Neural crest cell (in vitro differentiated cells): ENCODE data around the gene RERE. TPM values are rescaled to one million over a fixed set of nuclear protein-coding genes. Genes with fewer than 3 reads are reported as not detected.

Experiments used
- DNase-seq: peaks from one replicate; pipeline ENCODE4 v3.0.0; 2021; ENCODE audit warnings: low read depth, mixed read lengths, low spot score
- H3K27ac Mint-ChIP-seq: one replicate; pipeline ENCODE4 v1.8.0; 2021; ENCODE audit warnings: mild to moderate bottlenecking, mixed read lengths; ENCODE audit not compliant: unreplicated experiment
- H3K27me3 Mint-ChIP-seq: 2 replicates; pipeline ENCODE4 v1.8.0; 2021; ENCODE audit warnings: low read depth, mild to moderate bottlenecking, mixed read lengths
- H3K36me3 Mint-ChIP-seq: 2 replicates; pipeline ENCODE4 v1.8.0; 2021; ENCODE audit warnings: low read depth, mild to moderate bottlenecking, mixed read lengths
- H3K4me1 Mint-ChIP-seq: 2 replicates; pipeline ENCODE4 v1.8.0; 2021; ENCODE audit warnings: mixed read lengths
- H3K4me3 Mint-ChIP-seq: one replicate; pipeline ENCODE4 v1.8.0; 2021; ENCODE audit warnings: mild to moderate bottlenecking, mixed read lengths
- H3K9me3 Mint-ChIP-seq: 2 replicates; pipeline ENCODE4 v1.8.0; 2021; ENCODE audit warnings: mixed read lengths
- total RNA-seq: library from RNA; stranded (reverse); gene quantifications from 2 replicates; pipeline ENCODE4 v1.2.1, GENCODE V29; 2021
- TF ChIP-seq, protein P1 (sequence below): fragments of 200-600 bp; sonication (generic); conservative IDR thresholded peaks from 2 replicates; pipeline ENCODE4 v1.5.0; 2021; ENCODE audit warnings: antibody characterized with exemption, mild to moderate bottlenecking

RERE gene
- total RNA-seq, 1 donor from 2014 or later, result 122 TPM

DNA sequence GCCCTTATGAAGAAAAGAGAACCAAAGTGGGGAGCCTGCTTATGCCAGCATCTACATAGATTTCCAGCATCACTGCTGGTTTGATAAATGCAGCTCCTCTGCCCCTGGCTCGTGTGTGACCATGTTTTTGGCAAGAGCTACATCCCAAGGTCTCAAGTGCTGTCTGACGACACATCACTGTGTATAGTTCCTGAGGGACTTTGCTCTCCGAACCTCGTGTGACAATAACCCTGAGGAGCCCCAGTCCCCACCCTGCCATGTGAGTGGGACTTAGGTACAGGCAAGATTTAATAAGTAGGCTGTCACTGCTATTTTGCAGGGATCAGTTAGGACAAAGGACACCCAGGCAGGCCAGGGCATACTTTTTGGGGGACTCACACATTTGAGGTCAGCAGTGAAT, 28.8 kb upstream of the RERE start:
- Mint-ChIP-seq H3K27me3 (no peaks in the 10 kb centered on the region), H3K36me3 (no peaks in the 10 kb centered on the region), H3K9me3 (no peaks in the 10 kb centered on the region), H3K4me1 (peaks cover 10% of the 10 kb centered on the region), H3K27ac (no peak overlapping the region), H3K4me3 (no peak overlapping the region)
- no peak for DNase-seq
- TF ChIP-seq, protein P1, sequence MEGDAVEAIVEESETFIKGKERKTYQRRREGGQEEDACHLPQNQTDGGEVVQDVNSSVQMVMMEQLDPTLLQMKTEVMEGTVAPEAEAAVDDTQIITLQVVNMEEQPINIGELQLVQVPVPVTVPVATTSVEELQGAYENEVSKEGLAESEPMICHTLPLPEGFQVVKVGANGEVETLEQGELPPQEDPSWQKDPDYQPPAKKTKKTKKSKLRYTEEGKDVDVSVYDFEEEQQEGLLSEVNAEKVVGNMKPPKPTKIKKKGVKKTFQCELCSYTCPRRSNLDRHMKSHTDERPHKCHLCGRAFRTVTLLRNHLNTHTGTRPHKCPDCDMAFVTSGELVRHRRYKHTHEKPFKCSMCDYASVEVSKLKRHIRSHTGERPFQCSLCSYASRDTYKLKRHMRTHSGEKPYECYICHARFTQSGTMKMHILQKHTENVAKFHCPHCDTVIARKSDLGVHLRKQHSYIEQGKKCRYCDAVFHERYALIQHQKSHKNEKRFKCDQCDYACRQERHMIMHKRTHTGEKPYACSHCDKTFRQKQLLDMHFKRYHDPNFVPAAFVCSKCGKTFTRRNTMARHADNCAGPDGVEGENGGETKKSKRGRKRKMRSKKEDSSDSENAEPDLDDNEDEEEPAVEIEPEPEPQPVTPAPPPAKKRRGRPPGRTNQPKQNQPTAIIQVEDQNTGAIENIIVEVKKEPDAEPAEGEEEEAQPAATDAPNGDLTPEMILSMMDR, result no peak

DNA sequence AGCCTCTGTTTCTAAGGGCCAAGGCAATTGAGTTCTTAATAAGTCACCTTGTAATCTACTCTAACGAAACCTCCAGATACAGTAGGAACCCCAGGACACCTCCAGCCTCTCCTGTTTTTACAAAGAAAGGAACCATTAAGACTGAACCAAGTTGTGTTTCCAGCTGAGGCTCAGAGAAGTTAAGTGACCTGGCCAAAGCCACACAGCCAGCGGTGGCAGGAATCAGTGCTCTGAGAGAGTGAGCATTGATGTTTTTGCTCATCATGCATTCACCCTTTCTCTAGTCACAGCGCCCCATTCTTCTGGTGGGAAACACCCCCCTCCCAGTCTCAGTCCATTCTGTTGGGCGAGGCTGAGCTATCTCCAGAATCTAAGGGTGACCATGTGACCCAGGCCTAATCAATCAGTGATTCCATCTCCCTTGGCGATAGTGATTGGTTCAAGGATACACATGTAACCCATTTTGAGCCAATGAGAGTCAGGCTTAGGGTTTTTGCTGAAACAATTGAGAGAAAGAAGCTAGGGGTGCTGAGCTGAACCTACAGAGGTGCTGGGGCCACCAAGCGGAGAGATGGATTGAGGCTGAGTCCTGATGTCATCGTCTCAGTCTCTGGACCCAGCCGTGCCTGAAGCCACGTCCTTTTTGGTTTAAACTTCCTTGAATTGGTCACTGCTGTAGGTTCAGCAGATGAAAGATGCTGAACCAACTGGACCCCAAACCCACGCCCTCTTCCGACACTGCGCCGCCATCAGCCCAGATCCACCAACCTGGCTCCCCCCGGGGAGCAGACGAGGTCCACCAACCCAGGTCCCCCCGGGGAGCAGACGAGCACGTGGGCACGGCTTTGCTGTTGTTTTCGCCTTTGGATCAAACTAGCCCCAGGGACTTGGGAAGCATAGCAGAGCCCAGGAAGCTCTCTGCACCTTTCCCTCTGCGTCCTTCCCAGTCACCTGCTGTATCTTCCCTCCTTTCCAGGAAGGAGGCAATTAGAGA, 28.0 kb upstream of the RERE start:
- peaks cover 2% of the 10 kb centered on the region for H3K9me3 Mint-ChIP-seq
- no peak for DNase-seq
- no peak overlapping the region for H3K4me3 Mint-ChIP-seq
- TF ChIP-seq, protein P1, result no peak
- H3K4me1 Mint-ChIP-seq, result peaks cover 10% of the 10 kb centered on the region
- no peaks in the 10 kb centered on the region for H3K36me3 Mint-ChIP-seq
- H3K27me3 Mint-ChIP-seq, result no peaks in the 10 kb centered on the region
- no peak overlapping the region for H3K27ac Mint-ChIP-seq

DNA sequence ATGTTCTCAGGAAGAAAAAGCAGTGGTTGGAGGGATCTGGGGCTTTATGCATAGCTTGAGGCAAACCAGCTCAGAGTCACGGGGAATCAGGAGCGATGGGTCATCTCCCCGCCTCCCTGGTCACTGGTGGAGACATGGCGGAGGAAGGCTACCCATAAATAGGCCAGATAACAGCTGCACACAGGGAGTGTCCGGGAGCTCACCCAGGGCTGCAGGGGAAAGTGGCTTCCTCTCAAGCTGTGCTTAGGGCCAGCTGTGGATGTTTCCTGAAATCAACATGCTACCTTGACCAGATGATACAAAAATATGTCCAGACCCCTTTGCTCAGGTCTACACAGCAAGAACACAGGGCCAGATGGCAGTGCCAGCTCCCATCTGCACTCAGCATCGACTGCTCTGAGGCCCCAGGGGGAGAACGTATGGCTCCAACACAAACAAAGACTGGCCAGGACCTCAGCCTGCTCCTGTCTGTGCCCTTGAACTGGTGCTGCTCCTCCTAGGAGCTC, 27.1 kb upstream of the RERE start:
- Mint-ChIP-seq H3K27ac (no peak overlapping the region), H3K4me1 (peaks cover 10% of the 10 kb centered on the region), H3K36me3 (no peaks in the 10 kb centered on the region), H3K27me3 (no peaks in the 10 kb centered on the region), H3K4me3 (no peak overlapping the region), H3K9me3 (peaks cover 2% of the 10 kb centered on the region)
- TF ChIP-seq, protein P1, result no peak
- DNase-seq, result no peak

DNA sequence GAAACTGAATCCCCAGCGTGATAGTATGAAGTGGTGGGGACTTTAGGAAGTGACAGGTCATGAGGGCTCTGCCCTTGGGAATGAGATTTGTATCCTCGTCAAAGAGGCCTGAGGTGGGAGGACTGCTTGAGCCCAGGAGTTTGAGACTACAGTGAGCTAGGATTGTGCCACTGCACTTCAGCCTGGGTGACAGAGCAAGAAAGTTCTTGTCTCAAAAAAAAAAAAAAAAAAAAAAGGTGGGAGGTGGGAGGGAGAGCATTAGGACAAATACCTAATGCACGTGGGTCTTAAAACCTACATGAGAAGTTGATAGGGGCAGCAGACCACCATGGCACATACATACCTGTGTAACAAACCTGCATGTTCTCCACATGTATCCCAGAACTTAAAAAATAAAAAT, 24.0 kb upstream of the RERE start:
- DNase-seq, result no peak
- Mint-ChIP-seq H3K9me3 (peaks cover 2% of the 10 kb centered on the region), H3K4me3 (no peak overlapping the region), H3K4me1 (peaks cover 5% of the 10 kb centered on the region), H3K27ac (no peak overlapping the region), H3K27me3 (no peaks in the 10 kb centered on the region), H3K36me3 (no peaks in the 10 kb centered on the region)
- TF ChIP-seq, protein P1, result no peak

DNA sequence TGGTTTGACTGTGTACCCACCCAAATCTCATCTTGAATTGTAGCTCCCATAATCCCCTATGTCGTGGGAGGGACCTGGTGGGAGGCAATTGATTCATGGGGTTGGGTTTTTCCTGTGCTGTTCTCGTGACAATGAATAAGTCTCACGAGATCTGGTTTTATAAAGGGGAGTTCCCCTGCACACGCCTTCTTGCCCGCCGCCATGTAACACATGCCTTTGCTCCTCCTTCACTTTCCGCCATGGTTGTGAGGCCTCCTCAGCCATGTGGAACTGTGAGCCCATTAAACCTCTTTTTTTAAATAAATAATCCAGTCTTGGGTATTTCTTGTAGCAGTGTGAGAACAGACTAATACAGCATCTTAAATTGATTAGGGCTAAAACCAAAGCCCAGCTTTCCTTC, 22.6 kb upstream of the RERE start:
- H3K4me1 Mint-ChIP-seq, result peaks cover 12% of the 10 kb centered on the region
- no peak for DNase-seq
- peaks cover 2% of the 10 kb centered on the region for H3K9me3 Mint-ChIP-seq
- no peak overlapping the region for H3K4me3 Mint-ChIP-seq
- H3K27ac Mint-ChIP-seq, result no peak overlapping the region
- H3K27me3 Mint-ChIP-seq, result no peaks in the 10 kb centered on the region
- no peaks in the 10 kb centered on the region for H3K36me3 Mint-ChIP-seq
- TF ChIP-seq, protein P1, result no peak
